ENCODE data around the gene CACNA1I. TPM values are rescaled to one million over a fixed set of nuclear protein-coding genes. Genes with fewer than 3 reads are reported as not detected.
"Not testable (repeated sequence)": the region's sequence is repeated elsewhere in the genome, so short reads cannot be mapped to it uniquely, and the experiment has no call there.

CACNA1I gene
- total RNA-seq: under 1 TPM; 0.05 to 0.09 TPM
- long read RNA-seq, donor 1: 0 reads
- long read RNA-seq, donor 2: 0 reads

- intact Hi-C loops (cut with DNase I): no loop called here
- no peak for DNase-seq (ENCODE audit: low spot score)
These were observed at the start of gene CACNA1I for GRCh38 chr22:39570665-39571064. Gene CACNA1I (plus strand): TSS chr22:39570753. CDS start chr22:39570753, 0 bp downstream.

- DNase-seq (ENCODE audit: low spot score): not testable (repeated sequence)
These were observed 49.3 kb upstream of the CACNA1I start for GRCh38 chr22:39521106-39521885.

GRCh38 chr22:39522091-39522490, 48.5 kb upstream of the CACNA1I start:
- intact Hi-C loops (cut with DNase I); DNase-seq (ENCODE audit: low spot score): not testable (repeated sequence)

More at GRCh38 chr22:39521106-39521885, 49.3 kb upstream of the CACNA1I start:
- intact Hi-C loops (cut with DNase I): not testable (repeated sequence)

DNA sequence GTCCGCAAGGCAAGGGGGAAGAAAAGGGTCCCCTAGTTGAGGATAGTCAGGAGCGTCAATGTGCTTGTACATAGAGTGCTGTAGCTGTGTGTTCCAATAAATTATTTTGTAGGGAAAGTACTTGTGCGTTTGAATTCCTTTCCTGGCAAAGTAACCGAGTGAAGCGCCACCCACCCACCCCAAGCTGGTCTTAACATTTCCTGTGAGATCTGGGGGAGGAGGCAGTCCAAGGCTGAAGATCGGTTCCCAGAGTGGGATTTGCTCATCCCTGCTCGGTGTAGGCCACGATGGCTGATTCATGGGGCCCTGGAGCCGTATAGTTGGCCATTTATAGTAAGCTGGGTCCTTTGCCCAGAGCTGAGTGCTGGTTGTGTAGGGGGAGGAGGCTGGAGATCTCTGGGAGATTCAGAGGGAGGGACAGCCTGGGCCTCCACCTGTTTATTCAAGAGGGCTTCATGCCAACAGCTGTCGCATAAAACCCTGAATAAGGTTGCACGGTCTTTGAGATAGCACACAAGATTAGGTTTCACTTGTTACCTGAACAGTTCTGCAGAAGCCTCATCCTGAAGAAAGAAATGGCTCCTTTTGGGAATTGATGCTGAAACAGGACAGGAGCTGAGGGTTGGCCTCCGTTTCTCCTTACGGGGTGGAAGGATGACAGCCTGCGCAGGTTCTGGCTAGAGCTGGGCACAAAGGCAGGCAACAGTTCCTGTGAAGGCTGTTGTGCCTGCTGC, 47.8 kb upstream of the CACNA1I start:
- intact Hi-C loops (cut with DNase I): no loop called here
- no peak for DNase-seq (ENCODE audit: low spot score)

DNA sequence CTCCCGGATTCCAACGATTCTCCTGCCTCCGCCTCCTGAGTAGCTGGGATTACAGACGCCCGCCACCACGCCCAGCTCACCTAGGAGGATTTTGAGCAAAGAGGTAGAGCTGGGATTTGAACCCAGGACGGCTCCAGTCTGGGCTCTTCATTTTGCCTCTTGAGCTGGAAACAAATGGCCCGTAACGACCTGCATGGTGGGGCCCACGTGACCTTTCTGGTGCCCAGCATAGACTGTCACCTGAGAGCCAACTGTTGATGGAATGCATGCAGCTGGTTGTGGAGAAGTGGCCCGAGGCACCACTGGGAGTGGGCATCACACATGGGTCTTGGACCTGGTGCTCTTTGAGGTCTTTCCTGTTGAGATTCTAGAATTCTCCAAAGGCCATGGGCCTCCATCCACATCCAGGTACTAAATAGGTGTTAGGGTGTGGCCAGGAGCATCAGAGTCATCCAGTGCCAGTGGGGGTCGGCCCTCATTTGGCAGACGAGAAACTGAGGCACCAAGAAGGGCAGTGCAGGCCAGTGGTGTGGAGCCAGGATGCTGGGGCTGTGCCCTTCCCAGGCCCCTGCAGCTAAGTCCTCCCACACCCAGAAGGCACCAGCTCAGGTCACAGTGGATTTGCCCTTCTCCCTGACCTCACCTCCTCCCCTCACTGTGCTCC, 46.3 kb upstream of the CACNA1I start:
- no peak for DNase-seq (ENCODE audit: low spot score)
- intact Hi-C loops (cut with DNase I): no loop called here

DNA sequence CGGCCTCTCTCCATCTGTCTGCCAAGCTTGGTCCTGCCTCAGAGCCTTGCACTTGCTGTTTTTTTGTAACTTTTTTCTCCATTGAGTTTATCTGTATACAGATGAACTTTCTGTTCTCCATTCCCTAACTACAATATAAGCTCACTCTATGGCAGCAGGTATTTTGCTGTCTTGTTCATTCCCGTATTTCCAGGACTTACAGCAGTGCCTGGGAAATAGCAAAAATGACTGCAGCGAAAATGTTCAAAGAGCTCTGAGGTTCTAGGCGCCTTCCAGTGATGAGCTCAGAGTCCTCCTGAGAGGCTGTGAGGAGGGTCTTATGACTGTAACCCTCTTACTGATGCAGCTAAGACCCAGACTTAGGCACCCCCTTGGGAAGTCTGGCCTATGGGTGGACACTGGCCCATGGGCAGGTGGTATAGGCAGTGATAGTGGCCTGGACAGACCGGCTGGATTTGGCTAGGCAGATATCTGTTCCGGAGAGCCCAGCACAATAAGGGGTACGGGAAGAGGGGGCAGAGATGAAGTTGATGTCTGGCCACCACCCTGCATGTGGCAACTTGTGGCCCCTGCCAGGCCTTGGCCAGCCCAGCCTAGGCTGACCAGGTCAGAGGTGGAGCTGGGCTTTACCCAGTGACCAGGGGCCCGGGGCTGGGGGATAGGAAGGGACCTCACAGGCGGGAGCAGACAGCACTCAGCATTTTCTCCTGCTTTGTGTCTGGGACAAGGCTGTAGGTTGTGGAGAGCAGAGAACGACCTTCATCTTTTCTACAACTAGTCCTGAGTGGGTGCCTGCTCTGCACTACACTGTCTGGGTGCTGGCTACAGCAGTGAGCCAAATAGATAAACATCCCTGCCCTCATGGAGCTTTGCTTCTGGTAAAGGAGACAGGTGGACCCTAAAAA, 45.5 kb upstream of the CACNA1I start:
- intact Hi-C loops (cut with DNase I): no loop called here
- DNase-seq (ENCODE audit: low spot score): no peak

GRCh38 chr22:39525658-39525975, 44.9 kb upstream of the CACNA1I start:
- intact Hi-C loops (cut with DNase I): no loop called here
- DNase-seq (ENCODE audit: low spot score): no peak

DNA sequence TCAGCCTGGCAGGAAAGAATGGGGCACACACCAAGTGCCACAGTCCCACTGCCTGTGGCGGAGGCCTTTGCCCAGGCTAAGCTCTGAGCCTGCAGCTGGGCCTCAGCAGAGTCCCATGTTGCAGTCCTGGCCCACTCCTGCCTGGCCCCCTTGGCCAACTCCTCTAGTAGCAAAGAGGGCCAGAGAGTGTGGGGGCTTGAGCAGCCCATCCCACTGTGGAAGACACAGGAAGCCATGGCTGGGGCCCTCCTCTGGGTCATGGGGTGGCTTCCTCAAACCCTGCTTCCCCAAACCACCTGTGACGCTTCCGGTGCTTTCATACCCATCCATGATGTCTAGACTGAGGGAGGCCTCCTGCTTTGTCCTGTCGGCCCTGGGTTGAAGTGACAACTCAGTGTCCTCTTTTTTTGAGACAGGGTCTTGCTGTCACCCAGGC, 43.8 kb upstream of the CACNA1I start:
- no peak for DNase-seq (ENCODE audit: low spot score)
- intact Hi-C loops (cut with DNase I): no loop called here

DNA sequence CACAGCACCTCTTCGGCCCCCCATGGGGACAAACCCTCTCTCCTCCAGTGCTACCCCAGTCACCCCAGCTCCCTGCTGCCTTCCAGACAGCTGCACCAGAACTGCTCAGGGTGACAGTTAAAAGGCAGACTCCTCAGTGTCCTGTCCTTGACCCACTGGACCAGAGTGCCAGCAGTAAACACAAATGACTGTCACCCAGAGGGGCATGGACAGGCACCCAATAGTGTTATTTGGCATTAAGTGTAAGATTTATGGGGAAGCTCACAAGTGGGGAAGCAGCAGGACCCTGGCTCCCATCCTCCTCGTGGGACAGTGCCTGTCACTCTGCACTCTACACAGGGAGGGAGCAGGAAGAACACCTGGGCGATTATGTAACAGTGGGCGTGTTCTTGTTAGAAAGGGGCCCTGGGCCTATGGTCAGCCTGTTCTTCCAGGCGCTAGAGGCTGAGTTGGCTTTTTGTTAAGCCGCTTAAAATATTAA, 43.0 kb upstream of the CACNA1I start:
- intact Hi-C loops (cut with DNase I): no loop called here
- DNase-seq (ENCODE audit: low spot score): no peak

GRCh38 chr22:39528080-39528661, 42.4 kb upstream of the CACNA1I start:
- no peak for DNase-seq (ENCODE audit: low spot score)
- intact Hi-C loops (cut with DNase I): no loop called here

GRCh38 chr22:39528681-39529486, 41.7 kb upstream of the CACNA1I start:
- intact Hi-C loops (cut with DNase I): no loop called here
- peak; percentile 97 for DNase-seq (ENCODE audit: low spot score)

GRCh38 chr22:39529487-39529851, 41.1 kb upstream of the CACNA1I start:
- no peak for DNase-seq (ENCODE audit: low spot score)
- intact Hi-C loops (cut with DNase I): no loop called here

GRCh38 chr22:39530116-39530515, 40.4 kb upstream of the CACNA1I start:
- intact Hi-C loops (cut with DNase I): loop anchor here in 1 of 2 donors (5.0 to 10.0 kb wide), 2 partner anchors 38 to 825 kb away; no protein-coding TSS in a partner anchor

GRCh38 chr22:39530692-39531331, 39.7 kb upstream of the CACNA1I start:
- no peak for DNase-seq (ENCODE audit: low spot score)
- intact Hi-C loops (cut with DNase I): loop anchor here in 1 of 2 donors (5.0 to 10.0 kb wide), 2 partner anchors 39 to 824 kb away; no protein-coding TSS in a partner anchor

More at GRCh38 chr22:39530116-39530515, 40.4 kb upstream of the CACNA1I start:
- DNase-seq (ENCODE audit: low spot score): no peak

DNA sequence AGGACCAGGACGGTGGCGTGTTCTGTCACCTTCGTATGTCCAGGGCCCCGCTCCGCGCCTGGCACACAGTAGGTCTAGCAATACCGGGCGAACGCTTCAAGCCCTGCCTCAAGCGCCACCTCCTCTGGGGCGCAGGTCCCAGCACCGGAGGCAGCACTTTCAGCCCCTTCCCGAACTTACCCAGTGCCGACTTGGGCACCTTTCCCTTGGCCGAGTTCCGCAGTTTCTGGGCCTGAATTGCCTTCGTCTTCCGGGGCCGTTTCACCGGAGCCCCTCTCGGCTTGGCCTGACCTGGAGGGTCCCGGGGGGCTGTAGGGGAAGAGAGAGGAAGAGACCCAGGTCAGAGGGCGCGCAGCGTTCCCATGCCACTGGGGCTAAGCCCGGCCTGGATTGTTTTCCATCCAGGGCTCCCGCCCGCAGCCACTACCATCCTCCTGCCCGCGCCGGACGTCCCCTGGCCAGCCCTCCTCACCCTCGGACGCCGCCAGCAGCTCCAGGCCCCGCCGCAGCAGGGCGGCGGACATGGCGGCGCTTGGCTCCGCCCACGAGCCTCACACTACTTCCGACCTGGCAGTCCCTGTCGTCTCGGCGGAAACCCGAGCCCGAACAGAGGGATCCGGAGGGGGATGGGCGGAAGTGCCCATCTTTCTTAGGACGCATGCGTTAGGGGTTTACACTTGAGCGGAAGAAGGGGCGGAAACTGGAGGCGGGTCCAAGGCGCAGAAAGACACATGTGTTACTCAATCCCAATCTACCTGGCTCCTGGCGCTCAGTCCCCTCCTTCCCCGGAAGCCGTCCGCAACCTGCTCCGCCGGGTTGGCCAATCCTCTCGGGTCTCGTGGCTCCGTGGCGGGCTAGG, 38.1 kb upstream of the CACNA1I start, which contains the start of gene RPS19BP1:
TSS of gene RPS19BP1 (minus strand) at position 534 of the 859 bp plus-strand sequence. CDS start at position 524, 10 bp downstream.
- intact Hi-C loops (cut with DNase I): loop anchor here in 1 of 2 donors (5.0 to 10.0 kb wide), 2 partner anchors 40 to 822 kb away; no protein-coding TSS in a partner anchor
- DNase-seq (ENCODE audit: low spot score): peak; percentile 99

- no peak for DNase-seq (ENCODE audit: low spot score)
- intact Hi-C loops (cut with DNase I): loop anchor here in 1 of 2 donors (5.0 to 10.0 kb wide), 2 partner anchors 42 to 821 kb away; no protein-coding TSS in a partner anchor
These were observed 36.5 kb upstream of the CACNA1I start for GRCh38 chr22:39534092-39534506.
